ENCODE data around the gene RNASE8. TPM values are rescaled to one million over a fixed set of nuclear protein-coding genes. Genes with fewer than 3 reads are reported as not detected.

Gene RNASE8
- total and polyA plus RNA-seq, 2 experiments from 2014 or later = not detected

GRCh38 chr14:21093018-21093417, 35.4 kb downstream of the RNASE8 start:
- no peaks in the 10 kb centered on the region for H3K9me2 ChIP-seq (replicated peaks; ENCODE audit: insufficient read depth)
- no peaks in the 10 kb centered on the region for H3K9me3 ChIP-seq (ENCODE audit: low read depth)
- DNase-seq (ENCODE audit: low spot score) = no peak
- H3K79me2 ChIP-seq = peaks cover 41% of the 10 kb centered on the region
- H3K4me3 ChIP-seq = no peak overlapping the region
- no peaks in the 10 kb centered on the region for H3K27me3 ChIP-seq
- TF ChIP-seq CTCF (IDR thresholded peaks at IDR 0.05; ENCODE audit: poor library complexity) (no peak), EZH2phosphoT487 (IDR thresholded peaks at IDR 0.05; ENCODE audit: low read depth, severe bottlenecking, unreplicated experiment) (no peak), EZH2 (IDR thresholded peaks at IDR 0.05; ENCODE audit: borderline replicate concordance) (no peak)
- H2AFZ ChIP-seq = no peak overlapping the region
- no peak overlapping the region for H3K27ac ChIP-seq
- WGBS (ENCODE audit: low lambda C conversion rate, missing lambda C conversion rate) = 89% methylated on average over 32 of the region's 36 CpGs
- no peaks in the 10 kb centered on the region for H3K36me3 ChIP-seq (replicated peaks; ENCODE audit: insufficient read depth, low read depth)
- peaks cover 11% of the 10 kb centered on the region for H4K20me1 ChIP-seq (ENCODE audit: insufficient read depth, poor library complexity, severe bottlenecking)
- H3K4me1 ChIP-seq (ENCODE audit: insufficient read depth) = peaks cover 18% of the 10 kb centered on the region
- no peak overlapping the region for H3K4me2 ChIP-seq

- WGBS (ENCODE audit: low lambda C conversion rate, missing lambda C conversion rate) = 29% methylated on average over 6 of the region's 7 CpGs
- DNase-seq (ENCODE audit: low spot score) = peak; percentile 61
- H3K4me1 ChIP-seq (ENCODE audit: insufficient read depth) = peaks cover 21% of the 10 kb centered on the region
- peaks cover 42% of the 10 kb centered on the region for H3K79me2 ChIP-seq
- peak overlapping the region; percentile 58 for H3K4me2 ChIP-seq
- no peak overlapping the region for H3K4me3 ChIP-seq
- no peaks in the 10 kb centered on the region for H3K9me2 ChIP-seq (replicated peaks; ENCODE audit: insufficient read depth)
- no peak overlapping the region for H2AFZ ChIP-seq
- H3K27me3 ChIP-seq = no peaks in the 10 kb centered on the region
- TF ChIP-seq EZH2 (IDR thresholded peaks at IDR 0.05; ENCODE audit: borderline replicate concordance) = no peak
- TF ChIP-seq CTCF (IDR thresholded peaks at IDR 0.05; ENCODE audit: poor library complexity) = peak; percentile 13
- no peak for TF ChIP-seq EZH2phosphoT487 (IDR thresholded peaks at IDR 0.05; ENCODE audit: low read depth, severe bottlenecking, unreplicated experiment)
- peaks cover 11% of the 10 kb centered on the region for H4K20me1 ChIP-seq (ENCODE audit: insufficient read depth, poor library complexity, severe bottlenecking)
- no peaks in the 10 kb centered on the region for H3K36me3 ChIP-seq (replicated peaks; ENCODE audit: insufficient read depth, low read depth)
- peak overlapping the region; percentile 1 for H3K27ac ChIP-seq
- no peaks in the 10 kb centered on the region for H3K9me3 ChIP-seq (ENCODE audit: low read depth)
These were observed 36.4 kb downstream of the RNASE8 start for GRCh38 chr14:21093769-21094681.

GRCh38 chr14:21095430-21096205, 38.0 kb downstream of the RNASE8 start:
- peaks cover 57% of the 10 kb centered on the region for H3K79me2 ChIP-seq
- 93% methylated on average over 6 of the region's 6 CpGs for WGBS (ENCODE audit: low lambda C conversion rate, missing lambda C conversion rate)
- peak overlapping the region; percentile 14 for H3K27ac ChIP-seq

More at GRCh38 chr14:21095430-21096205, 38.0 kb downstream of the RNASE8 start:
- no peak for DNase-seq (ENCODE audit: low spot score)
- peaks cover 11% of the 10 kb centered on the region for H4K20me1 ChIP-seq (ENCODE audit: insufficient read depth, poor library complexity, severe bottlenecking)
- H3K9me3 ChIP-seq (ENCODE audit: low read depth) = no peaks in the 10 kb centered on the region
- peaks cover 31% of the 10 kb centered on the region for H3K4me1 ChIP-seq (ENCODE audit: insufficient read depth)
- peak overlapping the region; percentile 68 for H3K4me2 ChIP-seq
- no peak overlapping the region for H3K4me3 ChIP-seq
- no peak overlapping the region for H2AFZ ChIP-seq
- no peaks in the 10 kb centered on the region for H3K27me3 ChIP-seq
- no peaks in the 10 kb centered on the region for H3K36me3 ChIP-seq (replicated peaks; ENCODE audit: insufficient read depth, low read depth)
- no peaks in the 10 kb centered on the region for H3K9me2 ChIP-seq (replicated peaks; ENCODE audit: insufficient read depth)
- TF ChIP-seq EZH2 (IDR thresholded peaks at IDR 0.05; ENCODE audit: borderline replicate concordance) = no peak
- no peak for TF ChIP-seq EZH2phosphoT487 (IDR thresholded peaks at IDR 0.05; ENCODE audit: low read depth, severe bottlenecking, unreplicated experiment)
- TF ChIP-seq CTCF (IDR thresholded peaks at IDR 0.05; ENCODE audit: poor library complexity) = no peak
